ENCODE results near the gene FBXW5.

DNA sequence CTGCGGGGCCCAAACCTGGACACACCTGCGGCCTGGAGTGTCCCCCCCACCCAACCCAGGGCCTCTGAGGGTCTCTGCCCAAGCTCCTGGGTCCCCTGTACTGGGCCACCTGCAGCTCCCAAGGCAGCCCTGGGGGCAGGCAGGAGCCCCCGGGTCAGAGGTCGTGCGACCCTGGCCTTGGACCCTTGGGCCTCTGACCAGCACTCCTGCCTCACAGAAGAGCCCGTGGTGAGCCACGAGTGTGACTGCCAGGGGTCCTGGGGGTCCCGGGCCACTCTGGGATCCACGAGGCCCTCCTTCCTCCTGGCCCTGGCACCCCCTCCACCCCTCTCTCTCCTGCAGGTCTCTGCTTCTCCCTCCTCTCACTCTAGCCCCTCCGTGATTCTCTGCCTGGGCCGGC, 27.8 kb upstream of the FBXW5 start:
- TF ChIP-seq POLR2AphosphoS5 (IDR thresholded peaks at IDR 0.05): no peak
- TF ChIP-seq, protein P1, sequence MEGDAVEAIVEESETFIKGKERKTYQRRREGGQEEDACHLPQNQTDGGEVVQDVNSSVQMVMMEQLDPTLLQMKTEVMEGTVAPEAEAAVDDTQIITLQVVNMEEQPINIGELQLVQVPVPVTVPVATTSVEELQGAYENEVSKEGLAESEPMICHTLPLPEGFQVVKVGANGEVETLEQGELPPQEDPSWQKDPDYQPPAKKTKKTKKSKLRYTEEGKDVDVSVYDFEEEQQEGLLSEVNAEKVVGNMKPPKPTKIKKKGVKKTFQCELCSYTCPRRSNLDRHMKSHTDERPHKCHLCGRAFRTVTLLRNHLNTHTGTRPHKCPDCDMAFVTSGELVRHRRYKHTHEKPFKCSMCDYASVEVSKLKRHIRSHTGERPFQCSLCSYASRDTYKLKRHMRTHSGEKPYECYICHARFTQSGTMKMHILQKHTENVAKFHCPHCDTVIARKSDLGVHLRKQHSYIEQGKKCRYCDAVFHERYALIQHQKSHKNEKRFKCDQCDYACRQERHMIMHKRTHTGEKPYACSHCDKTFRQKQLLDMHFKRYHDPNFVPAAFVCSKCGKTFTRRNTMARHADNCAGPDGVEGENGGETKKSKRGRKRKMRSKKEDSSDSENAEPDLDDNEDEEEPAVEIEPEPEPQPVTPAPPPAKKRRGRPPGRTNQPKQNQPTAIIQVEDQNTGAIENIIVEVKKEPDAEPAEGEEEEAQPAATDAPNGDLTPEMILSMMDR (IDR thresholded peaks at IDR 0.05): no peak
- no peak for TF ChIP-seq EP300 (IDR thresholded peaks at IDR 0.05)
- no peak for TF ChIP-seq POLR2A (IDR thresholded peaks at IDR 0.05)

Measured in stomach (tissue), 4 donors.